Mucosa of descending colon (tissue), 3 donors: ENCODE data around the gene LCAT. TPM values are rescaled to one million over a fixed set of nuclear protein-coding genes. Genes with fewer than 3 reads are reported as not detected.

ENCODE experiments used
- ATAC-seq: fragments of 200-7000 bp; cut with Tn5 transposase; one replicate; pipeline ENCODE4 v1.9.1; 2020; ENCODE audit warnings: mild to moderate bottlenecking, moderate library complexity
- DNase-seq, 3 donors: peaks; one replicate each; pipeline ENCODE4 v3.0.0-alpha.2; 2020
- H3K36me3 ChIP-seq: fragments of 200-600 bp; one replicate; pipeline ENCODE4 v1.8.0; 2021; ENCODE audit warnings: low read depth, mild to moderate bottlenecking
- H3K4me1 ChIP-seq: fragments of 200-600 bp; one replicate; pipeline ENCODE4 v1.8.0; 2021; ENCODE audit warnings: low read depth, mild to moderate bottlenecking
- H3K4me3 ChIP-seq: fragments of 200-600 bp; one replicate; pipeline ENCODE4 v1.8.0; 2021; ENCODE audit warnings: mild to moderate bottlenecking
- H3K9me3 ChIP-seq: fragments of 200-600 bp; one replicate; pipeline ENCODE4 v1.8.0; 2021; ENCODE audit warnings: mild to moderate bottlenecking
- CTCF ChIP-seq: fragments of 200-600 bp; IDR thresholded peaks from one replicate; pipeline ENCODE4 v1.8.0; 2022; ENCODE audit warnings: antibody characterized with exemption, mild to moderate bottlenecking
- intact Hi-C, 2 donors: fragments of 100-400 bp; cut with DNase I in 1 of 2; cut with micrococcal nuclease in 1 of 2; formaldehyde crosslinking; loops; one replicate each; pipeline versions ENCODE4 v1.11.0 to v1.11.1; 2022; cut with DNase I, micrococcal nuclease
- total RNA-seq, 3 donors: library from RNA; stranded (reverse); fragmentation: NEBNext Ultra II Directional in 2 of 3; extraction: Animal tissue kit (Norgen Biotek cat#: 25700) in 2 of 3; gene quantifications; one replicate each; pipeline versions ENCODE4 v1.2.1 to v1.2.4, GENCODE V29; 2021 to 2023
- donor health status: DM: no; HTN: no; CAD: no; lungs with moderate emphysema.
- donor health status: DM: no; HTN: no; CAD: no.
- donor health status: DM: no; HTN: yes; CAD: no.

The LCAT gene
- total RNA-seq, 3 donors from 2014 or later, result 2.2 to 20.3 (median 9.4) TPM

GRCh38 chr16:67951485-67951884 lies 7.6 kb upstream of the LCAT start:
- intact Hi-C loops, result no loop called here
- H3K9me3 ChIP-seq, result no peaks in the 10 kb centered on the region
- no peaks in the 10 kb centered on the region for H3K36me3 ChIP-seq
- DNase-seq, result no peak
- ATAC-seq, result no peak
- TF ChIP-seq CTCF, result no peak
- H3K4me3 ChIP-seq, result no peak overlapping the region
- H3K4me1 ChIP-seq, result no peaks in the 10 kb centered on the region

DNA sequence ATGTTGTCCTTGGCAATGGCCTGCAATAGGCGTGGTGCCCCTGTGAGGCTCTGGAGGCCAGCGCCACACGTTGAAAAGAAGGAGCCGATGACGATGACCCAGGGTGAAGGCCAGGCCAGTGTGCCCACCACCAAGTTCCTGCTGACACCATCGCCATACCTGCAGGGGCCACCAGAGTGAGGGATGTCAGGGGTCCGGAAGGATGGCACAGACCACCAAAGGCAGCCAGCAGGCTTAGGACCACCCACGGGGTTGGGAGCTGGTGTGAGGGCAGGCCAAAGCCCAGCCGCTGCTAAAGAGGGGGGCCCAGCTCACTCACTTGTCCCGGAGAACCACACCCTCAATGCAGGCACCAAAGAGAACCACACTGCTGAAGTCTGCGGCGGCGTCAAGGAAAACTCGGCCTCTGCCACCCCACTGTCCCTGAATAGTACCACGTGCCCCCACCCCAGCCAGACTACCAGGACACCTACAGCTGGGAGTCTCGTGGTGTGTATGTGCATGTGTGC lies 6.5 kb upstream of the LCAT start:
- ATAC-seq (no peak), DNase-seq (no peak)
- Histone ChIP-seq H3K4me3 (no peak overlapping the region), H3K4me1 (no peaks in the 10 kb centered on the region), H3K9me3 (no peaks in the 10 kb centered on the region), H3K36me3 (no peaks in the 10 kb centered on the region)
- no peak for TF ChIP-seq CTCF
- intact Hi-C loops, result no loop called here

GRCh38 chr16:67949645-67950044 lies 5.7 kb upstream of the LCAT start:
- DNase-seq (no peak), ATAC-seq (no peak)
- no peak for TF ChIP-seq CTCF
- Histone ChIP-seq H3K36me3 (no peaks in the 10 kb centered on the region), H3K4me3 (no peak overlapping the region), H3K9me3 (no peaks in the 10 kb centered on the region), H3K4me1 (no peaks in the 10 kb centered on the region)
- intact Hi-C loops, result no loop called here

- no peak for TF ChIP-seq CTCF
- intact Hi-C loops, result no loop called here
- Histone ChIP-seq H3K36me3 (no peaks in the 10 kb centered on the region), H3K9me3 (no peaks in the 10 kb centered on the region), H3K4me1 (no peaks in the 10 kb centered on the region), H3K4me3 (no peak overlapping the region)
- ATAC-seq (peak; percentile 67), DNase-seq (peak in 1 of 3 donors; percentile 52)
Measured at GRCh38 chr16:67948015-67948414, 4.1 kb upstream of the LCAT start.

DNA sequence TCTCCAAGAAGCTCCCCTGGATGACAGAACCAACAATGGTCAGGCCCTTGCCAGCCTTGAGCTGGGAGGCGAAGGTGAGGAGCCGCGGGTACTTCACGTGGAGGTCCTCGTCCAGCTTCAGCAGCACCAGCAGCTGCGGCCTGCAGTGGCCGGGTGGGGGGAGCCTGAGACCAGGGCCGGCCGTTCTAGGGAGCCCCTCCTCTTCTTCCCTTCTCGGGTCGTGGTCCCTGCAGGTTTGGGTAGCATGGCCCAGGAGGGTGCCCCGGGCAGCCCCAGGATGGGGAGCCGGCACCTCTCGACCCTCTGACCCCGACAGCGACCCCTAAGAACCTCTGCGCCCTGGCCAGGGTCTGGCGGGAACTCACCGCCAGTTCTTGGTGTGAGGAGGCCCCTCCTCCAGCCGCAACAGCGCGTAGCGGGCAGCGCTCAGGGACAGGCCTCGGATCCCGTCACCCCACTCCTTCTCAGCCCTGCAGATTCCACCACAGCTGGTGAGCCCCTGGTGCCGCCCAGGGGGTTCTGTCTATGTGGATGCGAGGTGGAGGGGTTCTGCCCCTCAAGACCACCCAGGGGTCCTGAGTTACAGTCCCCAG lies 3.1 kb upstream of the LCAT start:
- H3K36me3 ChIP-seq, result no peaks in the 10 kb centered on the region
- H3K4me3 ChIP-seq, result no peak overlapping the region
- ATAC-seq (no peak), DNase-seq (no peak)
- H3K9me3 ChIP-seq, result no peaks in the 10 kb centered on the region
- no peak for TF ChIP-seq CTCF
- intact Hi-C loops, result no loop called here
- no peaks in the 10 kb centered on the region for H3K4me1 ChIP-seq
